HepG2 (cell line): ENCODE results near the gene ATP6V1G2. TPM values are rescaled to one million over a fixed set of nuclear protein-coding genes. Genes with fewer than 3 reads are reported as not detected.
A peak's percentile ranks its signal among the peaks of the same experiment; 100 is the strongest.

Experiments used
- CEBPG ChIP-seq: IDR thresholded peaks from 2 replicates; pipeline ENCODE4 v1.6.1; 2016
- JUN ChIP-seq: sonication (generic); formaldehyde crosslinking; IDR thresholded peaks from 2 replicates; pipeline ENCODE4 v1.4.0; 2020; ENCODE audit warnings: mild to moderate bottlenecking, missing genetic modification reagents
- KLF9 ChIP-seq: IDR thresholded peaks from 2 replicates; pipeline ENCODE4 v1.6.1; 2016; ENCODE audit warnings: low read depth
- NCOR1 ChIP-seq: fragments of 200-600 bp; sonication (generic); IDR thresholded peaks from 2 replicates; pipeline ENCODE4 v1.7.0; 2017; ENCODE audit warnings: antibody characterized with exemption, low read length, borderline replicate concordance
- PAWR ChIP-seq: sonication (generic); formaldehyde crosslinking; IDR thresholded peaks from 2 replicates; pipeline ENCODE4 v1.4.0; 2020; ENCODE audit warnings: missing genetic modification reagents, mild to moderate bottlenecking, borderline replicate concordance
- PRMT3 ChIP-seq: sonication (generic); formaldehyde crosslinking; IDR thresholded peaks from 2 replicates; pipeline ENCODE4 v1.8.1; 2022; ENCODE audit warnings: low read depth, mild to moderate bottlenecking, moderate library complexity, missing genetic modification reagents, borderline replicate concordance
- RNF2 ChIP-seq: fragments of 450-650 bp; conservative IDR thresholded peaks from 2 replicates; pipeline ENCODE4 v1.6.1; 2016; ENCODE audit warnings: low read depth
- TAF1 ChIP-seq: sonication (generic); formaldehyde crosslinking; IDR thresholded peaks from 2 replicates; pipeline ENCODE4 v1.4.0; 2020; ENCODE audit warnings: missing genetic modification reagents
- TP53 ChIP-seq: sonication (generic); formaldehyde crosslinking; conservative IDR thresholded peaks from 2 replicates; pipeline ENCODE4 v1.4.0; 2020; ENCODE audit warnings: missing genetic modification reagents
- ZFP1 ChIP-seq: IDR thresholded peaks from 2 replicates; pipeline ENCODE4 v1.6.1; 2016
- ZNF383 ChIP-seq: sonication (generic); formaldehyde crosslinking; IDR thresholded peaks from 2 replicates; pipeline ENCODE4 v1.4.0; 2020; ENCODE audit warnings: missing genetic modification reagents, mild to moderate bottlenecking, borderline replicate concordance
- ZSCAN29 ChIP-seq: sonication (generic); formaldehyde crosslinking; conservative IDR thresholded peaks from 2 replicates; pipeline ENCODE4 v1.4.0; 2020; ENCODE audit warnings: mild to moderate bottlenecking, missing genetic modification reagents
- polyA plus RNA-seq, 8 experiments: library from polyadenylated mRNA; depleted of rRNA in 3 of 8; stranded (reverse) in 7 of 8; unstranded in 1 of 8; fragments of >200 nt; fragmentation: Illumina TruSeq in 4 of 8; extraction: Trizol in 4 of 8; gene quantifications; 2 replicates each; pipeline versions ENCODE4 v1.2.1 to v1.2.3, GENCODE V29; 2011 to 2016; ENCODE audit warnings: low read depth in 4 of 8, missing spikeins in 1 of 8, mixed read lengths in 1 of 8; ENCODE audit not compliant: insufficient read depth in 1 of 8
- total RNA-seq, 5 experiments: library from RNA; depleted of rRNA; stranded (reverse); fragments of >200 nt; fragmentation: Illumina TruSeq; extraction: Trizol; gene quantifications; 2 replicates each; pipeline ENCODE4 v1.2.3, GENCODE V29; 2016; ENCODE audit warnings: low read depth in 1 of 5
- TF ChIP-seq, protein P1 (sequence below): sonication (generic); formaldehyde crosslinking; IDR thresholded peaks from 2 replicates; pipeline ENCODE4 v1.5.0; 2020; ENCODE audit warnings: mild to moderate bottlenecking, missing genetic modification reagents
- TF ChIP-seq, protein P2 (sequence below): sonication (generic); formaldehyde crosslinking; IDR thresholded peaks from 2 replicates; pipeline ENCODE4 v1.8.1; 2023; ENCODE audit warnings: mild to moderate bottlenecking, missing genetic modification reagents, borderline replicate concordance
- TF ChIP-seq, protein P3 (sequence below): sonication (generic); formaldehyde crosslinking; IDR thresholded peaks from 2 replicates; pipeline ENCODE4 v1.8.1; 2023; ENCODE audit warnings: mild to moderate bottlenecking, missing genetic modification reagents
- TF ChIP-seq, protein P4 (sequence below): sonication (generic); formaldehyde crosslinking; IDR thresholded peaks from 2 replicates; pipeline ENCODE4 v1.9.0; 2021; ENCODE audit warnings: missing genetic modification reagents, borderline replicate concordance
- TF ChIP-seq, protein P5 (sequence below): sonication (generic); formaldehyde crosslinking; IDR thresholded peaks from 2 replicates; pipeline ENCODE4 v1.9.0; 2021; ENCODE audit warnings: missing genetic modification reagents, mild to moderate bottlenecking, borderline replicate concordance
- TF ChIP-seq, protein P6 (sequence below): IDR thresholded peaks from 2 replicates; pipeline ENCODE4 v1.6.1; 2012; ENCODE audit warnings: low read length, improper control_type of control experiment

ATP6V1G2 gene
- total and polyA plus RNA-seq, 2 of the 13 experiments (the other 11 are each of a cell fraction or from before 2014, with no cell fraction given), result 0.27 to 0.83 TPM

DNA sequence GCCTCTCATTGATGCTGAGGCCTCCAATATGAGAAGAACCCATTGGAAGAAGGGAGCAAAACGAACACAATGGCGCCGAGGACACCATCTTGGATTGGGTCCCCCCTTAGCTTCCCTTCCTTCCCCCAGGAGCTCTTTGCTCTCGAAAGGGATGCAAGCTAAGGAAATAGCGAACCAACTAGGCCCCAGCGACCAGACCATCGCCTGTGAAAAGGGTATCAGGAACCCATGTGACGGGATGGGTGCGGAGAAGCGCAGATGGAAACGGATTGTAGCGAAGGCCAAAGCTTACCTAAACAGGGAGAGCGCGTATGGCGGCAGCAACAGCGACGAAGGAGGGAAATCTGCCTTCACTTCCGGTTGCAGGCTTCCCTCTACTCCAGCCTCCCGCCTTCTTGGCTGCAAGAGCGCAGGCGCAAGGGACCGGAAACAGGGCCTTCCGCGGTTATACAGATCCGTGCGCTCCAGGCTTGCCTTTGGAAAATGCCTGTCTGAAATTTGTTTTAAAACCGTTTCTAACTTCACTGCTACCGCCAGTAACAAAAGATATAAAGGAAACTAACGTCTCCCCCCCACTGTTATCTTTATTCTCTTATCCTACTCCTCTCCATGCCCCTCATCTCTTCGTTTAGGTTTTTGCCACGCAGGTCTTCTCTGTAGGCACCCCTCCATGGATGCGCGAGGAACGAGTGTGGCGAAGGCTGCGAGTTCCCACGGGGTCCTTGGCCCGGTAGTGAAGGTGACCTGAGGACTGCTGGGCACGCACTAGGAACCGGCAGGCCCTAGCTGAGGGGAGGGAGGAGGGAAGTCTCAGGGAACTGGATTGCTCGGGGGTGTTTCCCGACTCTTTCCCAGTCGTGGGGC is 4.5 kb downstream of the ATP6V1G2 start, which contains the start of gene DDX39B (continued):
- TF ChIP-seq, protein P1, sequence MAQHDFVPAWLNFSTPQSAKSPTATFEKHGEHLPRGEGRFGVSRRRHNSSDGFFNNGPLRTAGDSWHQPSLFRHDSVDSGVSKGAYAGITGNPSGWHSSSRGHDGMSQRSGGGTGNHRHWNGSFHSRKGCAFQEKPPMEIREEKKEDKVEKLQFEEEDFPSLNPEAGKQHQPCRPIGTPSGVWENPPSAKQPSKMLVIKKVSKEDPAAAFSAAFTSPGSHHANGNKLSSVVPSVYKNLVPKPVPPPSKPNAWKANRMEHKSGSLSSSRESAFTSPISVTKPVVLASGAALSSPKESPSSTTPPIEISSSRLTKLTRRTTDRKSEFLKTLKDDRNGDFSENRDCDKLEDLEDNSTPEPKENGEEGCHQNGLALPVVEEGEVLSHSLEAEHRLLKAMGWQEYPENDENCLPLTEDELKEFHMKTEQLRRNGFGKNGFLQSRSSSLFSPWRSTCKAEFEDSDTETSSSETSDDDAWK (CRISPR knock-in tag), result no peak
- TF ChIP-seq TP53 (CRISPR knock-in tag) (peak; percentile 84), TAF1 (CRISPR knock-in tag) (peak; percentile 100), CEBPG (CRISPR knock-in tag) (peak; percentile 56; the same call in 1 of the 2 replicates), NCOR1 (peak; percentile 81; the same call in 1 of the 2 replicates), ZFP1 (peak; percentile 70), PAWR (CRISPR knock-in tag) (0 out of 2 replicates have a peak, but pooled peaks have one; percentile 48), ZSCAN29 (CRISPR knock-in tag) (peak; percentile 53), RNF2 (peak; percentile 74; the same call in 1 of the 2 replicates), PRMT3 (CRISPR knock-in tag) (0 out of 2 replicates have a peak, but pooled peaks have one; percentile 66), KLF9 (CRISPR knock-in tag) (no peak), ZNF383 (CRISPR knock-in tag) (no peak), JUN (CRISPR knock-in tag) (no peak)
- TF ChIP-seq, protein P2, sequence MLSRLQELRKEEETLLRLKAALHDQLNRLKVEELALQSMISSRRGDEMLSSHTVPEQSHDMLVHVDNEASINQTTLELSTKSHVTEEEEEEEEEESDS, result 0 out of 2 replicates have a peak, but pooled peaks have one; percentile 50
- TF ChIP-seq, protein P3, sequence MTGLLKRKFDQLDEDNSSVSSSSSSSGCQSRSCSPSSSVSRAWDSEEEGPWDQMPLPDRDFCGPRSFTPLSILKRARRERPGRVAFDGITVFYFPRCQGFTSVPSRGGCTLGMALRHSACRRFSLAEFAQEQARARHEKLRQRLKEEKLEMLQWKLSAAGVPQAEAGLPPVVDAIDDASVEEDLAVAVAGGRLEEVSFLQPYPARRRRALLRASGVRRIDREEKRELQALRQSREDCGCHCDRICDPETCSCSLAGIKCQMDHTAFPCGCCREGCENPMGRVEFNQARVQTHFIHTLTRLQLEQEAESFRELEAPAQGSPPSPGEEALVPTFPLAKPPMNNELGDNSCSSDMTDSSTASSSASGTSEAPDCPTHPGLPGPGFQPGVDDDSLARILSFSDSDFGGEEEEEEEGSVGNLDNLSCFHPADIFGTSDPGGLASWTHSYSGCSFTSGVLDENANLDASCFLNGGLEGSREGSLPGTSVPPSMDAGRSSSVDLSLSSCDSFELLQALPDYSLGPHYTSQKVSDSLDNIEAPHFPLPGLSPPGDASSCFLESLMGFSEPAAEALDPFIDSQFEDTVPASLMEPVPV (CRISPR knock-in tag), result 0 out of 2 replicates have a peak, but pooled peaks have one; percentile 6
- TF ChIP-seq, protein P4, sequence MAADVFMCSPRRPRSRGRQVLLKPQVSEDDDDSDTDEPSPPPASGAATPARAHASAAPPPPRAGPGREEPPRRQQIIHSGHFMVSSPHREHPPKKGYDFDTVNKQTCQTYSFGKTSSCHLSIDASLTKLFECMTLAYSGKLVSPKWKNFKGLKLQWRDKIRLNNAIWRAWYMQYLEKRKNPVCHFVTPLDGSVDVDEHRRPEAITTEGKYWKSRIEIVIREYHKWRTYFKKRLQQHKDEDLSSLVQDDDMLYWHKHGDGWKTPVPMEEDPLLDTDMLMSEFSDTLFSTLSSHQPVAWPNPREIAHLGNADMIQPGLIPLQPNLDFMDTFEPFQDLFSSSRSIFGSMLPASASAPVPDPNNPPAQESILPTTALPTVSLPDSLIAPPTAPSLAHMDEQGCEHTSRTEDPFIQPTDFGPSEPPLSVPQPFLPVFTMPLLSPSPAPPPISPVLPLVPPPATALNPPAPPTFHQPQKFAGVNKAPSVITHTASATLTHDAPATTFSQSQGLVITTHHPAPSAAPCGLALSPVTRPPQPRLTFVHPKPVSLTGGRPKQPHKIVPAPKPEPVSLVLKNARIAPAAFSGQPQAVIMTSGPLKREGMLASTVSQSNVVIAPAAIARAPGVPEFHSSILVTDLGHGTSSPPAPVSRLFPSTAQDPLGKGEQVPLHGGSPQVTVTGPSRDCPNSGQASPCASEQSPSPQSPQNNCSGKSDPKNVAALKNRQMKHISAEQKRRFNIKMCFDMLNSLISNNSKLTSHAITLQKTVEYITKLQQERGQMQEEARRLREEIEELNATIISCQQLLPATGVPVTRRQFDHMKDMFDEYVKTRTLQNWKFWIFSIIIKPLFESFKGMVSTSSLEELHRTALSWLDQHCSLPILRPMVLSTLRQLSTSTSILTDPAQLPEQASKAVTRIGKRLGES (CRISPR knock-in tag), result peak; percentile 80; the same call in 1 of the 2 replicates
- TF ChIP-seq, protein P5, sequence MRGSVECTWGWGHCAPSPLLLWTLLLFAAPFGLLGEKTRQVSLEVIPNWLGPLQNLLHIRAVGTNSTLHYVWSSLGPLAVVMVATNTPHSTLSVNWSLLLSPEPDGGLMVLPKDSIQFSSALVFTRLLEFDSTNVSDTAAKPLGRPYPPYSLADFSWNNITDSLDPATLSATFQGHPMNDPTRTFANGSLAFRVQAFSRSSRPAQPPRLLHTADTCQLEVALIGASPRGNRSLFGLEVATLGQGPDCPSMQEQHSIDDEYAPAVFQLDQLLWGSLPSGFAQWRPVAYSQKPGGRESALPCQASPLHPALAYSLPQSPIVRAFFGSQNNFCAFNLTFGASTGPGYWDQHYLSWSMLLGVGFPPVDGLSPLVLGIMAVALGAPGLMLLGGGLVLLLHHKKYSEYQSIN (CRISPR knock-in tag), result no peak
- TF ChIP-seq, protein P6, sequence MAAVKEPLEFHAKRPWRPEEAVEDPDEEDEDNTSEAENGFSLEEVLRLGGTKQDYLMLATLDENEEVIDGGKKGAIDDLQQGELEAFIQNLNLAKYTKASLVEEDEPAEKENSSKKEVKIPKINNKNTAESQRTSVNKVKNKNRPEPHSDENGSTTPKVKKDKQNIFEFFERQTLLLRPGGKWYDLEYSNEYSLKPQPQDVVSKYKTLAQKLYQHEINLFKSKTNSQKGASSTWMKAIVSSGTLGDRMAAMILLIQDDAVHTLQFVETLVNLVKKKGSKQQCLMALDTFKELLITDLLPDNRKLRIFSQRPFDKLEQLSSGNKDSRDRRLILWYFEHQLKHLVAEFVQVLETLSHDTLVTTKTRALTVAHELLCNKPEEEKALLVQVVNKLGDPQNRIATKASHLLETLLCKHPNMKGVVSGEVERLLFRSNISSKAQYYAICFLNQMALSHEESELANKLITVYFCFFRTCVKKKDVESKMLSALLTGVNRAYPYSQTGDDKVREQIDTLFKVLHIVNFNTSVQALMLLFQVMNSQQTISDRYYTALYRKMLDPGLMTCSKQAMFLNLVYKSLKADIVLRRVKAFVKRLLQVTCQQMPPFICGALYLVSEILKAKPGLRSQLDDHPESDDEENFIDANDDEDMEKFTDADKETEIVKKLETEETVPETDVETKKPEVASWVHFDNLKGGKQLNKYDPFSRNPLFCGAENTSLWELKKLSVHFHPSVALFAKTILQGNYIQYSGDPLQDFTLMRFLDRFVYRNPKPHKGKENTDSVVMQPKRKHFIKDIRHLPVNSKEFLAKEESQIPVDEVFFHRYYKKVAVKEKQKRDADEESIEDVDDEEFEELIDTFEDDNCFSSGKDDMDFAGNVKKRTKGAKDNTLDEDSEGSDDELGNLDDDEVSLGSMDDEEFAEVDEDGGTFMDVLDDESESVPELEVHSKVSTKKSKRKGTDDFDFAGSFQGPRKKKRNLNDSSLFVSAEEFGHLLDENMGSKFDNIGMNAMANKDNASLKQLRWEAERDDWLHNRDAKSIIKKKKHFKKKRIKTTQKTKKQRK, result no peak
